ENCODE results near the gene SLC13A4.
"Not testable (repeated sequence)": the region's sequence is repeated elsewhere in the genome, so short reads cannot be mapped to it uniquely, and the experiment has no call there.

SLC13A4 gene

GRCh38 chr7:135672560-135673359 is 55.2 kb downstream of the SLC13A4 start:
- no peak for DNase-seq (ENCODE audit: low spot score)
- no peak overlapping the region for H3K4me3 ChIP-seq
- no peak overlapping the region for H3K27ac ChIP-seq
- peak; percentile 67 for TF ChIP-seq CTCF (IDR thresholded peaks at IDR 0.05)

- DNase-seq (ENCODE audit: low spot score) = no peak
- Histone ChIP-seq H3K4me3 (no peak overlapping the region), H3K27ac (peak overlapping the region; percentile 26 to 36)
- no peak for TF ChIP-seq CTCF (IDR thresholded peaks at IDR 0.05)
Measured at GRCh38 chr7:135670179-135670578, 57.8 kb downstream of the SLC13A4 start.

GRCh38 chr7:135669774-135670173 is 58.2 kb downstream of the SLC13A4 start:
- H3K4me3 ChIP-seq = no peak overlapping the region
- no peak for DNase-seq (ENCODE audit: low spot score)
- H3K27ac ChIP-seq = peak overlapping the region; percentile 26 to 36
- no peak for TF ChIP-seq CTCF (IDR thresholded peaks at IDR 0.05)

- H3K27ac ChIP-seq; DNase-seq (ENCODE audit: low spot score); H3K4me3 ChIP-seq: not testable (repeated sequence)
Measured at GRCh38 chr7:135668852-135669395, 59.1 kb downstream of the SLC13A4 start.

GRCh38 chr7:135667626-135668025 is 60.4 kb downstream of the SLC13A4 start:
- not testable (repeated sequence) for DNase-seq (ENCODE audit: low spot score); H3K4me3 ChIP-seq; H3K27ac ChIP-seq

GRCh38 chr7:135666846-135667245 is 61.1 kb downstream of the SLC13A4 start:
- TF ChIP-seq CTCF (IDR thresholded peaks at IDR 0.05) = no peak
- no peak overlapping the region for H3K27ac ChIP-seq
- DNase-seq (ENCODE audit: low spot score) = no peak
- H3K4me3 ChIP-seq = no peak overlapping the region

GRCh38 chr7:135666156-135666555 is 61.8 kb downstream of the SLC13A4 start:
- Histone ChIP-seq H3K4me3 (no peak overlapping the region), H3K27ac (no peak overlapping the region)
- no peak for TF ChIP-seq CTCF (IDR thresholded peaks at IDR 0.05)
- no peak for DNase-seq (ENCODE audit: low spot score)

- peak overlapping the region in 1 of 2 donors; percentile 14 for H3K27ac ChIP-seq
Measured at GRCh38 chr7:135665042-135665441, 62.9 kb downstream of the SLC13A4 start.

More at GRCh38 chr7:135665042-135665441, 62.9 kb downstream of the SLC13A4 start:
- TF ChIP-seq CTCF (IDR thresholded peaks at IDR 0.05) = no peak
- no peak for DNase-seq (ENCODE audit: low spot score)
- H3K4me3 ChIP-seq = no peak overlapping the region
